ENCODE measurements around the gene AKT1.

- TF ChIP-seq CTCF (conservative IDR thresholded peaks at IDR 0.05; ENCODE audit: low read depth, low read length), result peak; percentile 45
- TF ChIP-seq POLR2A (IDR thresholded peaks at IDR 0.05; ENCODE audit: low read depth, low read length), result no peak
- TF ChIP-seq USF2 (IDR thresholded peaks at IDR 0.05; ENCODE audit: low read depth, low read length), result no peak
Observed at GRCh38 chr14:104770851-104771272, 24.7 kb downstream of the AKT1 start.
